Measurements from ENCODE around the gene PKP3.
"Not testable (repeated sequence)": the region's sequence is repeated elsewhere in the genome, so short reads cannot be mapped to it uniquely, and the experiment has no call there.

Gene PKP3

GRCh38 chr11:405323-405953 lies 11.4 kb downstream of the PKP3 start:
- DNase-seq = no peak
- in situ Hi-C loops (cut with HindIII; ENCODE audit: low pct_ligation_motif_present, low pct_unique_long_range_greater_than_20kb, low sequenced_read_pairs) = no loop called here

DNA sequence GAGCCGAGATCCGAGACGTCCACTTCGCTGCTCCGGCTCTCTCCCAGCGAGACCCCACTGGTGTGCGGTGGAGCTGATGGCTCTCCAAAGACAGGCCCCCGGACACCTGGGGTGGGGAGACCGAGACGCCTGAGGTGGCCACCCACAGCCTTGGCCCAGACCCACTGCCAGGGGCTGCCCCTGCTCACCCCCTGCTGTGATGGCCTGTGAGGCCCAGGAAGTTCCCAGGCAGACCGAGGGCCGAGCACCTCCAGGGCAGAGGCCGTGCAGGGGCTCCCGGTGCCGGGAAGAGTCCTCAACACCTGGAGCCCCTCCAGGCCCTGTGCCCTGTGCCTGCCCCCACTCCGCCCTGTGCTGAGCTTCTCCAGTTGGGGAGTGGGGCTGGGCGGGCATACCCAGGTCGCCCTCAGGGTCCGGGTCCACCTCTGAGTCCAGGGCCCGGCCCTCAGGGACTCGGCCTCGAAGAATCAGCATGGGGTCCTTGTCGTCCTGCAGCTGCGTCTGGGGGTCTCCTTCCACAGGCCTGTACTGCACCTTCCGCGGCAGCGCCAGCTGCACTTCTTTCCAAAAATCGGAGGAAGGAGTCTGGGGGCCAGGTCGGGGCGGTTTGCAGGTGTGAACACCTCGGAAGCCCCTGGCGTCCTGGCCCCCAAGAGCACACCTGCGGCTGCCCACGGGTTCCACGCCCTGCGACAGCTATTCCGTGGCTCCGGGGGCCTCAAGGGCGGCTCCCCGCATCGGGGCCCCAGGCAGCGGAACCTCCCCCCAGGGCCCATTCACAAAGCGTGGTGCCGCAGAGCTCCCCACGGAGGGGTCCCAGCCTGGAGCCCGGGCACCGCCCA lies 12.2 kb downstream of the PKP3 start:
- in situ Hi-C loops (cut with HindIII; ENCODE audit: low pct_ligation_motif_present, low pct_unique_long_range_greater_than_20kb, low sequenced_read_pairs) = no loop called here
- DNase-seq = no peak

DNA sequence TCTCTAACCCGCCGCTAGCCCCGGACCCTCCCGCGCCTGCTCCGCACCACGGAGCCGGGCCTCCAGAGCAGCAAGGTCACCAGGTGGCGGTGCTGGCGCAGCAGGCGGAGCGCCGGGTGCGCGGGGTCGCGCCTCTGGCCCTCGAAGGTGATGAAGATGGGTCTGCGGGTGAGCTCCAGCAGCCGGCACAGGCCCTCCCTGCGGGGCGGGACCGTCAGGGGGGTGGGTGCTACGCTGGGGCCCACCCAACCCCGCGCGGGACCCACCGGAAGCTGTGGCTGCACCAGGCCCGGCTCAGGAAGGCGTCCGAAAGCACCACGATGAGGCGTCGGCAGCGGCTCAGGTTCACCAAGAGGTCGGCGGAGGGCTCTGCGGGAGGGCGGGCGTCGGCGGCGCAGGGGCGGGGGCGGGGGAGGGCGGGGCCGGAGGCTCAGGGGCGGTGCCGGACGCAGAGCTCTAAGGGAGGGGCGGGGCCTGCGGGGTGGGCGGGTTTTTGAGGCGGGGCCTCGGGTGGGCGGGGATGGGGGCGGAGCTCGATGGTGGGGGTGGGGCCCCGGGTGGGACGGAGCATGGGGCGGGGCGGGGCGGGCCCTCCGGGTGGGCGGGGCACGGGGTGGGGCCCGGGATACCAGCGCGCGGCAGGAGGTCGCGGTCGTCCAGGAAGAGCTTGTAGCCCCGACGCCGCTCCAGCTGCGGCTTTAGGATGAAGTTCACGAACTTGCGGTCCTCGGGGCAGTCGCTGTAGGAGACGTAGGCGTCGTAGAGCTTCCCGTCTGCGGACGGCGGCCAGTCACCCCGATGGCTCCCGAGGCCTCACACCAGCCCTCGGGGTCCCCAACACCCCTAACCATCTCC lies 13.0 kb downstream of the PKP3 start:
- in situ Hi-C loops (cut with HindIII; ENCODE audit: low pct_ligation_motif_present, low pct_unique_long_range_greater_than_20kb, low sequenced_read_pairs) = no loop called here

GRCh38 chr11:407651-408123 lies 13.7 kb downstream of the PKP3 start:
- no peak for DNase-seq
- in situ Hi-C loops (cut with HindIII; ENCODE audit: low pct_ligation_motif_present, low pct_unique_long_range_greater_than_20kb, low sequenced_read_pairs) = no loop called here

More for the DNA sequence above, 13.0 kb downstream of the PKP3 start:
- peak; percentile 67 for DNase-seq

DNA sequence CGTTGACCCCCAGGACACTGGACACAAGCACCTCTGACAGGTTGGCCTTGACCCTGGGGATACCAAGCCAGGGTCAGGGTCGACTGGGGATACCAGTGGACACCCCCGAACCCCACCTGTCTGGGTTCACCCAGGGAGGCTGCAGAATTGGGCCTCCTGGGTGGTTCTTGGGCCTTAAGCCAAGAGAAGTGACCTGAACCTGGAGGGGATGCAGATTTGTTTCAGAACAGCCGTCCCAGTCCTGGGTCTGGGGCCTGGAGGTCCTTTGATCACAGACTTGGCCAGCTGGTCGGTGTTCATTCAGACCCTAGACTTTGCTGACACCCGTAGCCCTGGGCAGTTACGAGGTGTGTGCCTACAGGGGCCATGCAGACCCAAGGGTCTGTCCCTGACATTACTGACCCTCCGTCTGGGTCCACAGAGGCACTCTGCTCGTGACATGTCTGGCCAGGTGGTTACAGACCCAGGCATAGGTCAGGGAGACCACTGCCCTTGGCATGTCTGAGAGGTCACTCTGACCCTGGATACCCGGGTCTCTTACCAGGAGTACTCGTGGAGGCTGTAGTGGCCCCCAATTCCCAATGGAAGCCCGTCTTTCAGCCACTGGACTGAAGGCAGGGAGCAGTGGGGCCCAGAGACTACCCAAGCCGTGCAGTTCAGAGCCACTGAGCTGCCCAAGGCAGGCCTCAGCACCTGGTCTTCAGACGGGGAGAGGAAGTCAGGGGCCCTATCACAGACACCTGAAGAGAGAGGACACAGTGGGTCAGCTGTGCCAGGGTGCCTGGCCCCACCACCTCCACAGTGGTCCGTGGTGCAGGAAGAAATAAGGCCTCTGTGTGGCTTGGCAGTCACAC lies 14.4 kb downstream of the PKP3 start:
- in situ Hi-C loops (cut with HindIII; ENCODE audit: low pct_ligation_motif_present, low pct_unique_long_range_greater_than_20kb, low sequenced_read_pairs) = no loop called here
- DNase-seq = no peak

GRCh38 chr11:409008-409599 lies 15.1 kb downstream of the PKP3 start:
- in situ Hi-C loops (cut with HindIII; ENCODE audit: low pct_ligation_motif_present, low pct_unique_long_range_greater_than_20kb, low sequenced_read_pairs) = no loop called here
- no peak for DNase-seq

- DNase-seq = peak; percentile 47
- in situ Hi-C loops (cut with HindIII; ENCODE audit: low pct_ligation_motif_present, low pct_unique_long_range_greater_than_20kb, low sequenced_read_pairs) = no loop called here
These were observed 15.8 kb downstream of the PKP3 start for GRCh38 chr11:409600-410483.

- DNase-seq; in situ Hi-C loops (cut with HindIII; ENCODE audit: low pct_ligation_motif_present, low pct_unique_long_range_greater_than_20kb, low sequenced_read_pairs): not testable (repeated sequence)
These were observed 16.7 kb downstream of the PKP3 start for GRCh38 chr11:410711-411110.

DNA sequence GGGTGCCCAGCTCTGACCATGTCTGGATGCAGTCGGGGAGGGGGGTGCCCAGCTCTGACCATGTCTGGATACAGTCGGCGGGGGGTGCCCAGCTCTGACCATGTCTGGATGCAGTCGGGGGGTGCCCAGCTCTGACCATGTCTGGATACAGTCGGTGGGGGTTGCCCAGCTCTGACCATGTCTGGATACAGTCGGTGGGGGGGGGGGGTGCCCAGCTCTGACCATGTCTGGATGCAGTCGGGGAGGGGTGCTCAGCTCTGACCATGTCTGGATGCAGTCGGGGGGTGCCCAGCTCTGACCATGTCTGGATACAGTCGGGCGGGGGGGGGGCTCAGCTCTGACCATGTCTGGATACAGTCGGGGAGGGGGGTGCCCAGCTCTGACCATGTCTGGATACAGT lies 17.5 kb downstream of the PKP3 start:
- in situ Hi-C loops (cut with HindIII; ENCODE audit: low pct_ligation_motif_present, low pct_unique_long_range_greater_than_20kb, low sequenced_read_pairs); DNase-seq: not testable (repeated sequence)

DNA sequence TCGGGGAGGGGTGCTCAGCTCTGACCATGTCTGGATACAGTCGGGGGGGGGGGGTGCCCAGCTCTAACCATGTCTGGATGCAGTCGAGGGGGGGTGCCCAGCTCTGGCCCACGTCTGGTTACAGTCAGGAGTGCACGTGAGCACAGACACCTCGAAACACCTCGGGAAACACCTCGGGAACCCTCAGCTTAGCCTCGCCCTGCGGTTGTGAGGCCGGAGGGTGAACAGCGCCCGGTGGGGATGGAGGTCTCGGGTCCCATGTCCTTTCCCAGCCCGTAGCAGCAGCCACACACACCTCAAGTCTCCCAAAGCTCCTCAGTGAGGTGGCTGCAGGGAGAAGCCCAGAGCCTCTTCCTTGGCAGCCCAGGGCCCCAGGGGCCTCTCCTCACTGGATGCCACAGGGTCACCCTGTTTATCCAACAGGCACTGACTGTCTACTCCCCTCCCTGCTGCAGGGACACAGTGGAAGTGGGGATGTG lies 18.7 kb downstream of the PKP3 start:
- DNase-seq = no peak
- in situ Hi-C loops (cut with HindIII; ENCODE audit: low pct_ligation_motif_present, low pct_unique_long_range_greater_than_20kb, low sequenced_read_pairs) = no loop called here

DNA sequence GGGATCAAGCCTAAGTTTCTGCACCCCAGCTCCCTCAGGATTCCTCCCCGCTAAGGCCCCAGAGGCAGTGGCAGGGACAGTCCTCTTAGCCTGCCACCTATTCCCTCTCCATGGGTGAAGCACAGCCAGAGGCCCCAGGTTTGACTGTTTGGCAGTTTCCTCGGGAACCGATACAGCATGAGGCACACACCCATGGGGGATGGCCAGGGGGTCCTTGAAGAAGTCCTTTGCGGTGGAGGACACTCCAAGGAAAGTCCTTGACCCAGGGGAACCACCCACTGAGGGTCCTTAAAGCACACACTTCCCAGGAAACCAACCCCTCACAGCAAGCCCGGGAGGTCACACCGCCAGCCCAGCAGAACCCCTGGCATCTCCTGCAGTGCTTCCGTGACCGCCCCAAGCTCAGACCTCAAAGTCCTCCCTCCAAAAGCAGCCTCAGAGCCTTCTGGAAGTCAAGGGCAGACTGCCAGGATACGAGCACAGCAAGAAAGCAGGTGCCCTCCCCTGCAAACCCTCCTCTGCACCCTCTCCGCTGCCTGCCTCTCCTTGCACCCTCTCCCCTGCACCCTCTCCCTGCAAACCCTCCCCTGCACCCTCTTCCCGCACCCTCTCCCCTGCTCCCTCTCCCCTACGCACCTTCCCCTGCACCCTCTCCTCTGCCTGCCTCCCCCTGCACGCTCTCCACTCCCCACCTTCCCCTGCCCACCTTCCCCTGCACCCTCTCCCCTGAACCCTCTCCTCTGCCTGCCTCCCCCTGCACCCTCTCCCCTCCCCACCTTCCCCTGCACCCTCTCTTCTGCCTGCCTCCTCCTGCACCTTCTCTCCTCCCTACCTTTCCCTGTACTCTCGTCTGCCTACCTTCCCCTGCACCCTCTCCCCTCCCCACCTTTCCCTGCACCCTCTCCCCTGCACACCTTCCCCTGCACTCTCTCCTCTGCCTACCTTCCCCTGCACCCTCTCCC lies 19.4 kb downstream of the PKP3 start:
- no peak for DNase-seq
- in situ Hi-C loops (cut with HindIII; ENCODE audit: low pct_ligation_motif_present, low pct_unique_long_range_greater_than_20kb, low sequenced_read_pairs) = no loop called here

DNA sequence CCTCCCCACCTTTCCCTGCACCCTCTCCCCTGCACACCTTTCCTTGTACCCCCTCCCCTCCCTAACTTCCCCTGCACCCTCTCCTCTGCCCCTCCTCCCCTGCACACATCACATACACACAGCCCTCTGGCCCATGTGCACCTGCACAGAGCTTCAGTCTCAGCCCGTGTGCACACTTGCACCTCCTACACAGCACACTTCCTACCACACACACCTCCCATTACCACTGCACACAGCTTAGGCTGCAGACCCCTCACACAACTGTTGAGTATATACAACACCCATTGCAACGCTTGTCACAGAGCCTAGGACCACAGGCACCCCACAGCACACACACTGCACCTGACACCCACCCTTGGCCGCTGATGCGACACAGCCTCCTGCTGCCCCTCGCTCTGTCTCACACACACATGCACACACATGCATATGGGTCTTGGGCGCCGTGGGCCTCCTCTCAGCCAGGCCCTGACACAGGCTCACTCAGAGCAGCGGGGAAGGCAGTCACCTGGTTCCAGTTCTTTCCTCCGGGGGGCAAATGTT lies 20.4 kb downstream of the PKP3 start:
- DNase-seq = no peak
- in situ Hi-C loops (cut with HindIII; ENCODE audit: low pct_ligation_motif_present, low pct_unique_long_range_greater_than_20kb, low sequenced_read_pairs) = no loop called here

GRCh38 chr11:415640-416041 lies 21.6 kb downstream of the PKP3 start:
- DNase-seq = no peak
- in situ Hi-C loops (cut with HindIII; ENCODE audit: low pct_ligation_motif_present, low pct_unique_long_range_greater_than_20kb, low sequenced_read_pairs) = no loop called here

- in situ Hi-C loops (cut with HindIII; ENCODE audit: low pct_ligation_motif_present, low pct_unique_long_range_greater_than_20kb, low sequenced_read_pairs) = no loop called here
- no peak for DNase-seq
These were observed 22.2 kb downstream of the PKP3 start for GRCh38 chr11:416051-416756.
